ENCODE results near the gene PRKG1.
"Not testable (repeated sequence)": the region's sequence is repeated elsewhere in the genome, so short reads cannot be mapped to it uniquely, and the experiment has no call there.

Gene PRKG1

DNA sequence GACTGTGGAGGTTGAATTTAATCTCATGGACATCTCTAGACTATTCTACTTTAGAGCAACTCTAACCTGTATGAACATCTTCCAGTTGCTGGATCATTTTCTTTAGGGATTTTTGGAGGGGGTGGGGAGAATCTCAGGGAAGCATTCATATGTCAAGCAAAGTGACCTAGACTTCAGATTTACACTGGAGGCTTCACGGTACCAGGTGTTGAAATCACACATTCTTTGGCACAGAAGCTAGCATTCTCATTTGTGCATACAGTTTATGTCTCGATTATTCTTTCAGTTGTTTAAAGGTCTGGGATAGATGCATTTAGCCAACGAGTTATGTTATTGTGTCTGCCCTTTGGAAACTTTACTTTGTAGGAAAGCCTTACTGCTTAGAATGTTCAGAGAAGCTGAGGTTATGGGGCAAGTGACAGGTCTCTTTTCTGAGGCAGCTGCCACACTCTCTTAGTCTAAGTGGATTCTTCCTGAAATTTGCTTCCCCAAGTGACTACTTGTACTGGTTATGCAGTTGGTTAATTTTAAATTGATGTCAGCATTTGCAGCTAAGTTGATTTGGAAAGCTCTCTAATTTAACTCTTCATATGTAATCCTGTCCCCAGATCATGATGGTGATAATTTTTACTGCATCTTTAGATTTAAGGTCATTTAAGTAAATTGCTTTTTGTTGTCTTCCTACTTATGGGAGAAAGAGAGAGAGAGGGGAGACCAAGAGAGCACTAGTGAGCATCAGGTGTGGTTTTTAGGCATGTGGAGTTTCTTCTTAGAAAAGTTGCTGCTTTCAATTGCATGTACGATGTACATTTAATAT lies 153.8 kb downstream of the PRKG1 start:
- no peak for DNase-seq (ENCODE audit: low read depth)

DNA sequence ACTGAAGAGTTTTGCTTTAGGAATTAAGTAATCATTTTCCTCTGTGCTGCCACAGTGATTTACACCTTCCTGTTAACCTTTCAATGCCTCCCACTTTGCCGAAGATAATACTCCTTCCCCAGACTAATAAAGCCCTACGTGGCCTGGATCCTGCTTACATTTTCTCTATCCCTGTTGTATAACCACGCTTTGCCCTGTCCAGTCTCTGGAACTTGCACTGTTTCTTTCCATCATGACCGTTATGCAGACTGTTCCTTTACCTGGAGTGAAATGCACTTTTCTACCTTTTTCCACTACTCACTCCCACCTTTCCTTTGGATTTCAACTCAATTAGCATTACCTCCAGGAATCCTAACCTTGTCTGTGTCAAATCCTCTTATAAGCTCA lies 154.4 kb downstream of the PRKG1 start:
- DNase-seq (ENCODE audit: low read depth): no peak

DNA sequence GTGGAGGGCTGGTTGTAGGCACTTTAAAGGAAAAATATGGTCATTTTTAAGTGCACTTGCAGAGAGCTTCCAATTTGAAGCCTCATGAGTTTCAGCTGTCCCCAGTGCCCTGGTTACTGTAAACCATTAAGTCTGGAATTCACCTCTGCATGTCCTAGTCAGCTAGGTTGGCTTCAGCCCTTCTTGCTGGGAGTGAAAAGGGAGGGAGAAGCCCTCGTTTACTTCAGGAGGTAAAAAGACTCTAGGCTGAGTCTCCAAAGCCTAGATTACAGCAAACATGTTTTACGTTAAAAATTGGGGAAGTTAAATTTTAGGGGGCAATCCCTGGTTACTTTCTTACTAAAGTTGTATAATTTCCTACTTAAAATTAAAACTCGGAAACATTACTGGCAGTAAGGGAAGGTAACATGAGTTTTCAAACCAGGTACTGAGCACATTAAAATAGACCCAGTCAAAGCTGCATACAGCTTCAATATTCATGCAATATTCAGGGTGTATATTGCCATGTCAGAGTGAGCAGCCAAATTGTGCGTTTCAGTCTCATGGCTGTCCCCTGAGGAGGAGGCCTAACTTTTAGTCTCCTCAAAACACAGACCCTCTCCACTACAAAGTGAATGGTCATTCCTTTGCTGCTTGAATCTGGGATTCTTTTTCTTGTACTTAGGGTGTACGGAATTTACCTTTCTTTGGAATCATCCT lies 156.7 kb downstream of the PRKG1 start:
- DNase-seq (ENCODE audit: low read depth): no peak

DNA sequence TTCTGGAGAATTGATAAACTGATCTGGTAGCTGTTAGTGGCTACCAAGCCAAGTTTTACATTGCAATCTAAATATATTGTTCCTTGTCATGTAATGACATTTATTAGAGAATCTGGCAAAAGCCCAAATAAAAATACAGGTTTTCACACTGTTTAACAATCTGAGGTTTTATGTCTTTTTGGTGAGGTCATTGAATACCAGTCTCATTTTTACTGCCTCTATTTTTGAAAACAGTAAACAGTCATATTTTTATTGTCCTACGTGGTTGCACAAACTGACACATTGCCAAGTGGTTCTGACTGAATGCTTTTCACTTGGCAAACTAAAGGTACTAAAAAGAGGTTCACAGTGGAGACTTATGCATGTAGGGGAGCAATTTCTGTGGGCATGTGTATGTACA lies 157.5 kb downstream of the PRKG1 start:
- DNase-seq (ENCODE audit: low read depth): peak; percentile 69

DNA sequence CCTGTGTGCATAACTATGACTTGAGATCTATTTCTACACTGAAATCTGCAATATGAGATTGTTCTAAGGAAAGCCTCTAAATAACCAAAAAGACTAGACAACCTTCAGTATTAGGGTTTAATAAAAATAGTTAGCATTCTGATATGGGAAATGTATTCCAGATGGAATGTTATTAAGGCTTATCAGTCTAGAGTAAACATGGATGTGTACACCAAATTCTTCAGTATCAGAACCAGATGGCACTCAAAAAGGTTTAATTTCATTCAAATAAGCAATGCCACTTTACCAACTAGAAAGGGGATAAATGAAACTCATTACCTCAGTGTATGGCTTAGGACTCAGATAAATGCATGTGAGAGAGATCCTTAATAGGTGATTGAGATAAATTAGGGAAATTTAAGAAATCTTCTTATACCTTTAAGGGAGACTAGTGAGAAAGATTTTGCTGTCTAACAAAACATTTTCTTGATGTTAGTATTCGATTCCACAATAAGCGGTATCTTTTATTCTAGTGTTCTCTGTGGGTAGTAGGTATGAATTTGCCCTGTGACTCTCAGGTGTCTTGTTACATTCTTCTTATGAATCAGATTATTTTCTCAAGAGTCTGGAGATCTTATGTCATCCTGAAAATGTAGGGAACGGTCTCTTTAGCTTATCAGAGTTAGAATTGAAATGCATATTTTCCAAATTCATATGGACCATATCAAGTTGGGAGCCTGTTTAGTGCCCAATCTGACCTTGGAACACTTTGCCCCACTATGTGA lies 159.2 kb downstream of the PRKG1 start:
- DNase-seq (ENCODE audit: low read depth): no peak

DNA sequence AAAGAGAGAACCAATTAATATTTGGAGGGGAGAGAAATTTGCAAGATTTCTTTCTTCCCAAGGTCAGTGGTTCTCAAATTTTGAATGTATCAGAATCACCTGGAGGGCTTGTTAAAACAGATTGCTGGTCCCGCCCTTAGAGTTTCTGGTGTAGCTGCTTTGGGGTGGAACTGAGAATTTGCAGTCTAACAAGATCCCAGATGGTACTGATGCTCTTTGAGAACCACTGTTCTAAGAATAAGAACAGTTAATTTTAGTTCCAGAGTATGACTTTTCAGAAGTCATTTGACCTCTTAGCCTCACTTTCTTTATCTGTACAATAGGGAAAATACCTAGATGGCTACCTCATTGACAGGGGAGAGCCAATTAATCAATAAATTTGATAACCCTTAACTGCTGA lies 161.6 kb downstream of the PRKG1 start:
- DNase-seq (ENCODE audit: low read depth): no peak

DNA sequence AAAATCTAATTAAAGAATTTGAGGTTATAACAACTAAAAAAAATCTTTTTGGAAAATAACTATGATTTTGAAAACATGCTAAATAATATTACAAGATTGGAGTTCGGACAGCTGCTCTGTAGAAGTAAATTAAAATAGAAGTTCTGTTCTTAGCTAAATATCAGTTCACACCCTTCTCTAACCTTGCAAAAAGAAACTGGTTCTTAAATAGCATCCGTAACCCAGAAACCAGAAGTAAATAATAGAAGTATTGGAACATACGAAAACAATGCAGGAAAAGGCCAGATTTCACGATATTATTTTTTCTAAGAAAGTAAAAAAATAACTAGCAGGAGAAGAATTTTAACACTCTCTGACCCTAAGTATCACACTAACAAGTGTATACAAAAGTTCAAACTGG lies 164.7 kb downstream of the PRKG1 start:
- DNase-seq (ENCODE audit: low read depth): no peak

DNA sequence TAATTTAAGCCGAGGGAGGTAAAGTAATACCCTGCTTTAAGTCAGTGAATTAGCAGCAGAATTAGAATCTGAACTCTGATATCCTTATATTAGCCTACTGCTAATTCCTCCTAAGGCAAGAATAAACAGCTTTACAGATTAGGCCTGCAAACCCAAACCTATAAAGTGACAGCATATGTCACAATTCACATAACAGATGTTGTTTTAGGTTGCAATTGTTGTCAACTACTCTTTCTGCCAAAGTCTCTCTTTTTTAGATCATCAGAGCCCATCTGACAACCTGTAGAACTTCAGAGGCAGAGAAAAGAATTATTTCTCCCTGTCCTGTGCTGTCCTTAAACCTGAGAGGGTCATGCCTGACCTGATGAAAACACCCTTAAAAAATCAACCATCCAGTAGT lies 167.2 kb downstream of the PRKG1 start:
- no peak for DNase-seq (ENCODE audit: low read depth)

DNA sequence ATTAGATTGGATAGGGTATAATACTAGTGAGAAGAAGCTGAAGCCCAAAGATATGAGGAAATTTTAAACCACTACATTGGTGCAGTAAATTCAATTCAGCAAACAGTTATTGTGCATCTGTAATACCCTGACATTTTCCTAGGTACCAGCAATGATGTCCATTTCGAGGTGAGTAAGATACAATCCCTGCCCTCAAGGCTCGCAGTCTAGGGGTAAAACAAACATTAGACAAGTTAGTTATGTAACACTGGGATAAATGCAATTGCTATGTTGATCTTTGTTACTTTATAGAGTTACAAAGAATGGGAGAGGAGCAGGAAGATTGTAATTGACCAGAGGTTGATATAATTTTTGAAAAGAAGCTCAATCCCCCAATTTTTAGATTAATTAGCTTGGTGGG lies 168.1 kb downstream of the PRKG1 start:
- no peak for DNase-seq (ENCODE audit: low read depth)

DNA sequence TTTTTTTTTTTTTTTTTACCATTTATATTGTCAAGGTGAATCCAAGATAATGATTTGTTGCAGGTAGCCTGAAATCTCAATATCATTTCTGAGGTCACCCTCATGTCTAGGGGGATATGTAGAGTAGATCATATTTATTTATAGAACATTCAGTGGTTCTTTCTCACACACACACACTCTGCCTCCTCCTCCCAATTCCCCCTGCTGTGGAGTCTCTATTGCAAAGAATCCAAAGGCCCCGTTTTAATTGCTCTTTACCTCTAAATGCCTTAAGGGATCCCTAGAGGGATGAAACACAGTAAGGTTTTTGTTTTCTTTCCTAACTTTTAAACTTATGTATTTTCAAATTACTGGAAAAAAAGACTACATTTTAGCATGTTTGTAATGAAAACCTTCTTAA lies 170.0 kb downstream of the PRKG1 start:
- no peak for DNase-seq (ENCODE audit: low read depth)

DNA sequence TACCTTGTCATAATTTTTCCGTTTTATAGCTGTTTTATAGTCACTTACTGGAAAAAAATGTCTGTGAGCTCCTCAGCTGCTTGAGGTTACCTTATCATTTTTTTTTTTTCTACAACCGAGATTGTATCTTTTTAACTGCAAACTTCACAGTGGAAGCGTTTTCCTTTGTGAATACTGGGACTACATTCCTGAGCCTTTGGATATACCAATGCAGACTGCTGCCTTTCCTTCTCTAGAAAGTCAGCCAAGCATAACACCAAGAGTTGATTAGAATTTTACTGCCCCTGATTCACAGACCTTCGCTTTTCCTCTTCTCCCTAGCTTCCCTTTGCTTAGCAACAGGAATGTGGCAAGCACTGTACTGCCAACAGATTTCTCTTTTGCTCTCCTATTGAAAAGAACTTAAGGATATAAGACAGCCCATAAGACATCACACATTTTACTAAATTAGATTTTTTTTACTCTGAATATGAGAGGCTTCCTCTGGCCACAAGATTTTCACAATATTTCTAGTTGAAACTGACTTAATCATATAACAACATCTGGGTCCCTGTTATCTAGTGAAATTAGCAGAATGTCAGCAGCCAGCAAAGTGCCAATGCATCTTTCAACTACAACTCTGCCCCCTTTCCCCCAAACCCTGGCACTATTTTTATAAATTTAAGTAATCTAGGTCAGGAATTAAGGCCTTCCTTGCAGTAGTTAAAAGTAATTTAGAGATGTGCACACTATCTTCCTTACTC lies 170.6 kb downstream of the PRKG1 start:
- peak; percentile 90 for DNase-seq (ENCODE audit: low read depth)

DNA sequence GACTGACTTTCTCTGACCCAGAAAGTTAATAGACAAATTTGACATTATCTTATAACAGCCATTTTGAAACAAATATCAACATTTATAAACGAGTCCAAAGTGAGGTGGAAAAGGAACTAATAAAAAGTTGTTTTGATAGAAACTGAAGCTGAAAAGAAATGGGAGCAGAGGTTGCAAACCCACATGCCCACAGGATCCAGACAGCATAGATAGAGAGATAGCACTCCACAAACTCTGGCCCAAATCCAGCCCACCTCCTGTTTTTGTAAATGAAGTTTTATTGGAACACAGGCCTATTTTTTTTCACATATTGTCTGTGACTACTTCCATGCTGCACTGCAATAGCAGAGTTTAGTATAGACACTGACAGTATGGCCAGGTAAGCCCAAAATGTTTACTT lies 171.9 kb downstream of the PRKG1 start:
- no peak for DNase-seq (ENCODE audit: low read depth)

DNA sequence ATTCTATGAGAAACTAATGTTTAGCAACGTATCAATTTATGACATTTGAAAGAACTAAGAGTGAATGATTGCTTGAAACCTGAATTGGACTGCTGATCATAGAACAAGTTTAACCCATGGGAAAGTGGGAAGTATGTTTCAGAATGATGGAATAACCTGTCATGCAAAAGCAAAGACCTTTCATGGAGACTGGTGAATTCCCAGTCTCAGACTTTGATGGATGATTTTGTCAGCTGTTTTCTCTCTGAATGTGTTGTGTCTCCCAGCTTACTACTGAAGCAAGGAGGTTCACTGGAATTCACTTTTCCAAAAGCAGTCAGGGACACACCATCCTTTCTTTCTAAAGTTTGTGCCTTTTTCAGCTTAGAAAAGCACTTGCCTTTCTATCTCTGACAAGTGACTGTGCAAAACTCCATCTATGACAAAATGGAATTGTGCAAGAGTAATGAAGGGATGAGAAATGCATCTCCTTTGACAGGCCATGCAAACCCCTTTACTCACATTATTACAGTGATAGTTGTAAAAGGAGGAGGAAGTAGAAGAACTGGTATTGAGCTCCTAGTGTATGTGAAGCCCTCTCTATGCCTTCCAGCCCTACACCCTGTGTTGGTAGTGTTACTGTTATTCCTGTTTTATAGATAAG lies 176.1 kb downstream of the PRKG1 start:
- DNase-seq (ENCODE audit: low read depth): no peak

DNA sequence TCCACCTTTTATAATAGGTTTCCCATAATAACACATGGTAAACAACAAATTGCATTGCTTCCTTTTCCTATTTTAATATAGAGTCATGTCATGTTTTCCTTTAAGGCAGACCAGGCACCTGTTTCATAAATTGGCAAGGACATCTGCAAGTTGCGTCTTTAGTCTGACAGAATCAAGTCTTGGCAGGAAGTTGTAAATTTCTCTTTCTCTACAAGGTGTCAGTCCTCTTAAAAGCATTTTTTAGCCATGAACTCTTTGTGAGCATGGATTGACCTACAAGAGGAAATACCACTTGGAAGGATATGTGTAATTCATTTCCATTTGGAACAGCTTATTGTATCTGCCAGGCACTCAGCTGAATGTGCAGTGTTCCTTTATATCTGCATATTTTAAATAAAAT lies 176.8 kb downstream of the PRKG1 start:
- DNase-seq (ENCODE audit: low read depth): no peak

DNA sequence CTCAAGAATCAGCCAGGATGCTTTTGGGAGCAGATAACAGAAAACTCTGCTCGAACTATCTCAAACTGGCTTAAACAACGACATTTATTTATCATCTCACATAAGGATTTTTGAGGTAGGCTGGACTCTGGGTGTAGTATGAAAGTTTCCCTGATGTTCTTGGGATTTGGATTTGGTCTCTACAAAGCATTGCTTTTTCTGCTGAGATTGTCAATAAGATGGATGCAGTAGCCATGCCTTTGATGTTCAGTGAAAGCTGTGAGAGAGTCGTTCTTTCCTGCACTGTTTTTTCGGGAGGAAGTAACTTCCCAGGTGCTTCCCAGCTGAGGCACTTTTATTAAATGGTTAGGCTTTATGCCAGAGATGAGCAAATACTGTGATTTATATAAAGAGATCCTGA lies 181.1 kb downstream of the PRKG1 start:
- DNase-seq (ENCODE audit: low read depth): no peak

DNA sequence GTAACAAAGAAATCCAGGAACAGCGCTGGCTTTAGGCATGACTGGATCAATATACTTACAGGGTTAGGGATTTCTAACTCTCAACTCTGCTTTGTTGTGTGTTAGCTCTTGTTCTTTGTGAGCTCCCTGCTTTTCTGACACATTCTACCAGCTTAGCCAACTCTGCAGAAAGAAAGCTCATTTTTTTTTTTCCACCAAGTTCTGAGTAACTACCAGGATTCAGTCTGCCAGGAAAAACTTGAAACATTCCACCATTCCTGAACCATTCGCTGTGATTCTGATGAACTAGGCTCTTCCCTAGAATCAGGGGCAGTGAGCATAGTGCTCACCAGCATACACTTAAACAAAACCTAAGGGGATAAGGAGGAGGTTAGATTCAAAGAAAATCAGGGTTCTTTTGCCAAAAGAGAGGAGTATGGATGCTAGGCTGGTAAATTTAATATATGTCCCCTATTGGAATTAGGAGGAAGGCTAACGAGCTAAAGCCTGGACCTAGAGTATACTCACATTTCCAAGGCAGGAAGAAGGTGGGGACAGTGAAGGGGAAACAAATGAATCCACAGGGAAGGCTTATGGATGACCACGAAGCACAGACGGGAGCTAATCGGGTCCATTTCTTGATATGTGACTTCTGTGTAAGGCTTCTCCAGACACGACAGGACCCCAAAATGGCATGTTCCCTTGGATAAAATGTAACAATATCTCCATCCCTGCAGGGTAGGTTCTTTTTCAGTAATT lies 183.4 kb downstream of the PRKG1 start:
- peak; percentile 53 for DNase-seq (ENCODE audit: low read depth)

DNA sequence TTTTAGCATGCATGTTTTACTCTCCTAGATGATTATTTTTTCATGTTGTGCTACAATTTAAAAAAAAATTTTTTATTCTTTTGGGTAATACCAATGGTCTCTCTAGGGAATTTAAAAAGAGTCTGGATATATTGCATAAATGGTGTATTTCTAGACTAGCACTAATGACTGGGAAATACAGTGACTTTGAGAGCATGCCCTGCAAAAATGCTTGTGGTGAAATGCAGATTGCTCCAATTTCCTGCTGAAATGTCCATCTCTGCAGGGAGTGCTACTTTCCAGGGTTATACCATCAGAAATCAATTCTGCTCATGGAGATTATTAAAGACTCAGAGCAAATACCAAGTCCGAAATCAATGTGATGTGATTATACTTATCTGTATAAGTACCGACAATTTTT lies 186.1 kb downstream of the PRKG1 start:
- DNase-seq (ENCODE audit: low read depth): no peak

DNA sequence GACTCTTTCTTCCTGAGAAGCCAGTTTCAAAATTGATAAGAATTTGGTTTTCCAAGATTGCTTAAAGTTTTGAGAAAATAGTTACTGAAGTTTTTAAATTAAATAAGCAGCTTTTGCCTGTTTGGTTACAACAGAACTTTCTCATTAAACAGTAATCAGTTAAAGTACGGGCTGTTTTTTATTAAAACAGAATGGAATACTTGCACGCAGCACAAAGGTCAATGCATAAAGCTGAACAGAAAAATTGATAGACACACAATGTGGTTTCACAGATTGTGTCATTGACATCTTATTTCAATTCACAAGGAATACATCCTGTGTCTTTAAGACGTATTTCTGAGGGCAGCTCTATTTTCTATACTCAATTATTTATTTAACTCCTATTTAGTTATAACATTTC lies 192.2 kb downstream of the PRKG1 start:
- no peak for DNase-seq (ENCODE audit: low read depth)

DNA sequence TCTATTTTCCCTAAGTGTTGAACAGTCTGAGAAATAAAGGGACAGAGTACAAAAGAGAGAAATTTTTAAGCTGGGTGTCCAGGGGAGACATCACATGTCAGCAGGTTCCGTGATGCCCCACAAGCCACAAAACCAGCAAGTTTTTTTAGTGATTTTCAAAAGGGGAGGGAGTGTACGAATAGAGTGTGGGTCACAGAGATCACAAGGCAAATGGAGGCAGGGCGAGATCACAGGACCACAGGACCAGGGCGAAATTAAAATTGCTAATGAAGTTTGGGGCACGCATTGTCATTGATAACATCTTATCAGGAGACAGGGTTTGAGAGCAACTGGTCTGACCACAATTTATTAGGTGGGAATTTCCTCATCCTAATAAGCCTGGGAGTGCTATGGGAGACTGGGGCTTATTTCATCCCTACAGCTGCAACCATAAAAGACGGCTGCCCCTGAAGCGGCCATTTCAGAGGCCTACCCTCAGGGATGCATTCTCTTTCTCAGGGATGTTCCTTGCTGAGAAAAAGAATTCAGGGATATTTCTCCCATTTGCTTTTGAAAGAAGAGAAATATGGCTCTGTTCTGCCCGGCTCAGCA lies 193.8 kb downstream of the PRKG1 start:
- DNase-seq (ENCODE audit: low read depth): not testable (repeated sequence)

DNA sequence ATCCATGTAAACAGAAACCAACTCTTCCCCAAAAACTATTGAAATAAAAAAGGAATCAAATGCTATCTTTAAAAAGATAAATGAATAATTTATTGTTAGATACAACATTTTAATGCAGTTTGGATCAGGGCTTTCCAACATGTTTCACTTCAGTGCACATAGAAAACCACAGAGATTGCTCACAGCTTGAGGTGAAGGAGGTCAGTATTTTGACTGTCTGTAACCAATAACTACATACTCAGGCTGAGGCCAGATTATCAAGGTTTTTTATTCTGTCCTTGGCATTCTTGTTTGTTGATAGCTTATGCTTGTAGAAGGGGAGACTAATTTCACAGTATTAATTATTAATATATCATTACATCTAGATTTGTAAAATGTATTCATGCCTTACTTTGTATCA lies 195.5 kb downstream of the PRKG1 start:
- no peak for DNase-seq (ENCODE audit: low read depth)
